Naive B cell (primary cell): ENCODE measurements around the gene CTNND2. TPM values are rescaled to one million over a fixed set of nuclear protein-coding genes. Genes with fewer than 3 reads are reported as not detected.
A peak's percentile ranks its signal among the peaks of the same experiment; 100 is the strongest.
"Not testable (repeated sequence)": the region's sequence is repeated elsewhere in the genome, so short reads cannot be mapped to it uniquely, and the experiment has no call there.

ENCODE experiments used
- ATAC-seq, 2 donors: fragments of 150-1000 bp; cut with Tn5 transposase; 2 replicates each; pipeline ENCODE4 v1.10.0; 2021; ENCODE audit warnings: low read depth in 2 of 2, mild to moderate bottlenecking in 2 of 2, moderate library complexity in 2 of 2
- DNase-seq: peaks from one replicate; pipeline ENCODE4 v3.0.0; 2022
- H3K27ac Mint-ChIP-seq, 6 donors: one replicate each; pipeline ENCODE4 v1.8.0; 2020 to 2022; ENCODE audit warnings: mild to moderate bottlenecking in 6 of 6, mixed read lengths in 6 of 6, moderate library complexity in 5 of 6, inconsistent platforms in 2 of 6
- H3K27me3 Mint-ChIP-seq, 3 donors: one replicate each; pipeline ENCODE4 v1.8.0; 2021 to 2022; ENCODE audit warnings: mixed read lengths in 3 of 3, mild to moderate bottlenecking in 1 of 3
- H3K36me3 Mint-ChIP-seq, 2 donors: one replicate each; pipeline ENCODE4 v1.8.0; 2020 to 2022; ENCODE audit warnings: mixed read lengths in 2 of 2, inconsistent platforms in 1 of 2, mild to moderate bottlenecking in 1 of 2
- H3K4me1 Mint-ChIP-seq, 3 donors: one replicate each; pipeline ENCODE4 v1.8.0; 2020 to 2022; ENCODE audit warnings: mixed read lengths in 3 of 3, inconsistent platforms in 1 of 3, mild to moderate bottlenecking in 1 of 3, moderate library complexity in 1 of 3
- H3K4me3 Mint-ChIP-seq, 8 donors: one replicate each; pipeline ENCODE4 v1.8.0; 2020 to 2022; ENCODE audit warnings: mild to moderate bottlenecking in 8 of 8, mixed read lengths in 8 of 8, moderate library complexity in 8 of 8, inconsistent platforms in 2 of 8
- H3K9me3 Mint-ChIP-seq, 7 donors: one replicate each; pipeline ENCODE4 v1.8.0; 2020 to 2022; ENCODE audit warnings: mixed read lengths in 7 of 7, mild to moderate bottlenecking in 5 of 7, inconsistent platforms in 2 of 7, moderate library complexity in 1 of 7
- polyA plus RNA-seq, 6 donors: library from polyadenylated mRNA; unstranded; fragments of 300-500 nt; fragmentation: Illumina TruSeq; gene quantifications; one replicate each; pipeline ENCODE4 v1.2.3, GENCODE V29; 2021; ENCODE audit warnings: low read depth in 6 of 6

CTNND2 gene
- polyA plus RNA-seq, 6 donors from 2014 or later: not detected

GRCh38 chr5:11672385-11673085 is 231.7 kb downstream of the CTNND2 start:
- Mint-ChIP-seq H3K36me3 (peaks cover 0 to 8% of the 10 kb centered on the region in 2 donors), H3K27ac (no peak overlapping the region)

GRCh38 chr5:11658376-11658775 is 245.9 kb downstream of the CTNND2 start:
- ATAC-seq: no peak
- H3K27me3 Mint-ChIP-seq: no peaks in the 10 kb centered on the region
- no peak overlapping the region for H3K4me3 Mint-ChIP-seq
- H3K36me3 Mint-ChIP-seq: no peaks in the 10 kb centered on the region
- peaks cover 0 to 6% (median 2%) of the 10 kb centered on the region in 7 donors for H3K9me3 Mint-ChIP-seq
- no peak for DNase-seq
- no peak overlapping the region for H3K27ac Mint-ChIP-seq
- no peaks in the 10 kb centered on the region for H3K4me1 Mint-ChIP-seq

More at GRCh38 chr5:11672385-11673085, 231.7 kb downstream of the CTNND2 start:
- Mint-ChIP-seq H3K27me3 (no peaks in the 10 kb centered on the region), H3K4me1 (no peaks in the 10 kb centered on the region), H3K4me3 (no peak overlapping the region), H3K9me3 (peaks cover 11 to 22% (median 16%) of the 10 kb centered on the region in 7 donors)
- ATAC-seq (no peak), DNase-seq (no peak)

- H3K27ac Mint-ChIP-seq: no peak overlapping the region
- no peaks in the 10 kb centered on the region for H3K27me3 Mint-ChIP-seq
- ATAC-seq: no peak
- DNase-seq: no peak
- H3K36me3 Mint-ChIP-seq: no peaks in the 10 kb centered on the region
- H3K9me3 Mint-ChIP-seq: peaks cover 0 to 6% (median 2%) of the 10 kb centered on the region in 7 donors
- H3K4me3 Mint-ChIP-seq: no peak overlapping the region
- H3K4me1 Mint-ChIP-seq: no peaks in the 10 kb centered on the region
Measured at GRCh38 chr5:11656916-11657315, 247.3 kb downstream of the CTNND2 start.

GRCh38 chr5:11655681-11656080 is 248.6 kb downstream of the CTNND2 start:
- Mint-ChIP-seq H3K4me3 (no peak overlapping the region), H3K4me1 (no peaks in the 10 kb centered on the region), H3K36me3 (no peaks in the 10 kb centered on the region), H3K27ac (no peak overlapping the region), H3K27me3 (no peaks in the 10 kb centered on the region), H3K9me3 (peaks cover 0 to 6% (median 3%) of the 10 kb centered on the region in 7 donors)
- DNase-seq (no peak), ATAC-seq (no peak)

- Mint-ChIP-seq H3K27ac (no peak overlapping the region), H3K27me3 (no peaks in the 10 kb centered on the region), H3K36me3 (no peaks in the 10 kb centered on the region), H3K4me3 (no peak overlapping the region), H3K4me1 (no peaks in the 10 kb centered on the region), H3K9me3 (peaks cover 0 to 15% (median 5%) of the 10 kb centered on the region in 7 donors)
- no peak for DNase-seq
- no peak for ATAC-seq
Measured at GRCh38 chr5:11650936-11651335, 253.3 kb downstream of the CTNND2 start.

GRCh38 chr5:11646141-11646540 is 258.1 kb downstream of the CTNND2 start:
- no peak overlapping the region for H3K4me3 Mint-ChIP-seq
- H3K4me1 Mint-ChIP-seq: no peaks in the 10 kb centered on the region
- DNase-seq: no peak
- peaks cover 0 to 10% (median 3%) of the 10 kb centered on the region in 7 donors for H3K9me3 Mint-ChIP-seq
- ATAC-seq: no peak
- no peaks in the 10 kb centered on the region for H3K36me3 Mint-ChIP-seq
- H3K27me3 Mint-ChIP-seq: no peaks in the 10 kb centered on the region
- H3K27ac Mint-ChIP-seq: no peak overlapping the region

DNA sequence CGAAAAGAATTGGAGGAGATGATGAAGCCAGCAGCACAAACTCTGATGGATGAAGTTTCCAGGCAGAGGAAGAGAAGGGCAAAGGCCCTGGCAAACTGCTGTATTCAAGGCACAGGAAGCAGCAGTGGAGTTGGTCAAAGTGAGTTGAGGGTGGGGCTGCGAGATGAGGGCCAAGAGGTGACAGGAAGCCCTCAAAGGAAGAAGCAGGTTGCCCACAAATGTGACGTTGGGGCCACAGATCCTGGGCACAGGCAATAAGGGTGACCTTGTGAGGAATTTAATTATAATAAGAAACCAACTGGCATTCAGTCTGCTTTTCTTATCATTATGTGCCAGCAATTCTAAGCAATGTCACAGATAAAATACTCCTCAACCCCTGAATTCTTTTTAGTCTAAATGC is 261.8 kb downstream of the CTNND2 start:
- ATAC-seq: no peak
- Mint-ChIP-seq H3K9me3 (peaks cover 0 to 2% (median 0%) of the 10 kb centered on the region in 7 donors), H3K27ac (no peak overlapping the region), H3K27me3 (no peaks in the 10 kb centered on the region), H3K4me1 (no peaks in the 10 kb centered on the region), H3K36me3 (no peaks in the 10 kb centered on the region), H3K4me3 (peak overlapping the region in 1 of 8 donors; percentile 23)
- no peak for DNase-seq

GRCh38 chr5:11640158-11640873 is 263.9 kb downstream of the CTNND2 start:
- no peaks in the 10 kb centered on the region for H3K36me3 Mint-ChIP-seq
- DNase-seq (no peak), ATAC-seq (no peak)
- no peak overlapping the region for H3K27ac Mint-ChIP-seq
- peaks cover 0 to 2% (median 0%) of the 10 kb centered on the region in 7 donors for H3K9me3 Mint-ChIP-seq
- H3K4me1 Mint-ChIP-seq: no peaks in the 10 kb centered on the region
- H3K27me3 Mint-ChIP-seq: no peaks in the 10 kb centered on the region
- no peak overlapping the region for H3K4me3 Mint-ChIP-seq

DNA sequence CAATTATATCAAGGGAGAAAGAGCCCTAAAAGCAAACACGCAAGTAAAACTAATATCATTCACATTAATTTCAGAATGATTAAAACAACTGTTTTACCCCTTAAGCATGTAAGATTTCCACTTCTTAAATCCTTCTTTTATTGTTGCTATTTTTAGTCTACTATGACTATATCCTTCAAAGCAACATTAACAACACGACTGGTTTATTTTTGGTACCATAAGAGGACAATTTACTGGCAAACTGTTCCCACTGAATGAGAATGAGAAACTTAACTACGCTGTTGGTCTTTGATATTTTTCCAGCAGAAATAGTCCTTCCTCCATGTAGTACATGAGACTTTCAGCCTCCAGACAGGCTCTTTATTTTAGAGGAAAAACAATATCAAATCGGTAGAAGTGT is 281.5 kb downstream of the CTNND2 start:
- Mint-ChIP-seq H3K4me3 (no peak overlapping the region), H3K27ac (no peak overlapping the region), H3K9me3 (peaks cover 0 to 6% (median 3%) of the 10 kb centered on the region in 7 donors), H3K4me1 (no peaks in the 10 kb centered on the region), H3K36me3 (no peaks in the 10 kb centered on the region), H3K27me3 (no peaks in the 10 kb centered on the region)
- no peak for ATAC-seq
- no peak for DNase-seq

DNA sequence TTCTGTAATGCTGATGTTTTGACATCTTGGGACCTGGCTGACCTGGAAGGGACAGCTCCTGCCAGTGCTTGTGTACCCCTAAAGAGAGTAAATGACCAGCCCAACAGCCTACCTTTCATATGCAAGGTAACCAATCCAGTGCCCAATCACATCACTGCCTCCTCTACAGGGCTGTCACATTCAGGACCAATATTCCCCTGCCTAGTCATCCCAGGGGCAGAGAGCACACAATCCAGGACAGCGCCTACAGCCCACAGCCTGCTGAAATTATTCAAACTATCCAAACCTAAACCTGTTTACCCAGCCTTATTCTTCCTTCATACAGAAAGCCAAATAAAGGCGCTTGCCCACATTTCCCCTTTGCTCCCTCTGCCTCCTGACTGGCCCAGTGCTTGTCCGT is 284.1 kb downstream of the CTNND2 start:
- Mint-ChIP-seq H3K27me3 (no peaks in the 10 kb centered on the region), H3K36me3 (no peaks in the 10 kb centered on the region), H3K4me3 (no peak overlapping the region), H3K9me3 (peaks cover 0 to 6% (median 3%) of the 10 kb centered on the region in 7 donors), H3K27ac (peak overlapping the region in 1 of 6 donors; percentile 62), H3K4me1 (no peaks in the 10 kb centered on the region)
- DNase-seq (no peak), ATAC-seq (no peak)

DNA sequence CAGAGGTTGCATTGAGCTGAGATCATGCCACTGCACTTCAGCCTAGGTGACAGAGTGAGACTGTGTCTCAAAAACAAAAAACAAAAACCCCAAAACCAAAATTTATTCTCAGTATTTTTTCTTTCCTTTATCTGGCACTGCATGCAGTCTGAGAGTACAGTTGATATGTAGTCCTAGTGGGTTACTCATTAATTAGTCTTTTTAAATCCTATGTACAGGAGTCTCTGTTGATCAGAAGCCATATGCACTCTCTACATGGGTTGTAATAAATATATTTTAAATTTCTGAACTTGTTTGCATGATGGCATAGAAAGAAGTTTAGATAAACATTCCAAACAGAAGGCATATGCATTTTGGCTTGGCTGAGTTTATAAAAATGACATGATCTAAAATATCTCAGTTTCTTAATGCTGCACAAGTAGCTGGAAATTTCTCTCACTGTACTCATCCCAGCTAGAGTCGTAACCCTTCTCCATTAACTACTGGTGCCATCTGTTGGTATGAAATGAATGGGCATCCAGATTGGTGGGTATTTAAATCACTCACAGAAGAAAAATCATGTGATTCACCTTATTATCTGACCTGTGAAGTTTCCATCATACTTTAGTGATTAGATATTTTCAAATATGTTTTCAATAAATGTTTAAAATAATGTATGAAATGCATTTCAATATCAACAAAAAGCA is 284.8 kb downstream of the CTNND2 start:
- Mint-ChIP-seq H3K4me3 (no peak overlapping the region), H3K9me3 (peaks cover 0 to 6% (median 3%) of the 10 kb centered on the region in 7 donors), H3K27me3 (no peaks in the 10 kb centered on the region), H3K27ac (no peak overlapping the region), H3K36me3 (no peaks in the 10 kb centered on the region), H3K4me1 (no peaks in the 10 kb centered on the region)
- DNase-seq (no peak), ATAC-seq (no peak)

- H3K4me1 Mint-ChIP-seq: no peaks in the 10 kb centered on the region
- H3K4me3 Mint-ChIP-seq: no peak overlapping the region
- ATAC-seq (no peak), DNase-seq (no peak)
- peaks cover 0 to 2% (median 0%) of the 10 kb centered on the region in 7 donors for H3K9me3 Mint-ChIP-seq
- H3K36me3 Mint-ChIP-seq: no peaks in the 10 kb centered on the region
- H3K27ac Mint-ChIP-seq: no peak overlapping the region
- no peaks in the 10 kb centered on the region for H3K27me3 Mint-ChIP-seq
Measured at GRCh38 chr5:11617080-11617479, 287.2 kb downstream of the CTNND2 start.

DNA sequence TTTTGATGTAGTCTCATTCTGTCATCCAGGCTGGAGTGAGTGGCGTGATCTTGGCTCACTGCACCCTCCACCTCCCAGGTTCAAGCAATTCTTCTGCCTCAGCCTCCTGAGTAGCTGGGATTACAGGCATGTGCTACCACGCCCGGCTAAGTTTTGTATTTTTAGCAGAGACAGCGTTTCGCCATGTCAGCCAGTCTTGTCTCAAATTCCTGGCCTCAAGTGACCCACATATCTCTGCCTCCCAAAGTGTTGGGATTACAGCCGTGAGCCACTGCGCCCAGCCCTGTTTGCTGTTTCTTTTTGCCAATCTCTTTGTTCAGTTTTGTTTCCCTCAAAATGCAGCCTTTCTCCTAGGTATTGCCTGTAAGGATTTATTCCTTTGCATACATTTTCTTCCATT is 287.6 kb downstream of the CTNND2 start:
- H3K27ac Mint-ChIP-seq, ATAC-seq, H3K36me3 Mint-ChIP-seq: not testable (repeated sequence)

DNA sequence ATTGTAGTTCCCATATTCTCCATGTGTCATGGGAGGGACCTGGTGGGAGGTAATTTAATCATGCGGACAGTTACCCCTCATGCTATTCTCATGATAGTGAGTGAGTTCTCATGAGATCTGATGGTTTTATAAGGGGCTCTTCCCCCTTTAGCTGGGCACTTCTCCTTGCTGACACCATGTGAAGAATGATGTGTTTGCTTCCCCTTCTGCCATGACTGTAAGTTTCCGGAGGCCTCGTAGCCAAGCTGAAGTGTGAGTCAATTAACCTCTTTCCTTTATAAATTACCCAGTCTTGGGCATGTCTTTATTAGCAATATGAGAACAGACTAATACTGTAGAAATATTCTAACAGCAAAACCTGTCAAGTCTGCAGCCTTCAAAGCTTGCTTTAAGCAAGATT is 293.2 kb downstream of the CTNND2 start:
- Mint-ChIP-seq H3K4me1 (no peaks in the 10 kb centered on the region), H3K27ac (no peak overlapping the region), H3K4me3 (no peak overlapping the region), H3K36me3 (no peaks in the 10 kb centered on the region), H3K27me3 (no peaks in the 10 kb centered on the region), H3K9me3 (peaks cover 0 to 5% (median 0%) of the 10 kb centered on the region in 7 donors)
- DNase-seq: no peak
- ATAC-seq: no peak

More for the DNA sequence above, 287.6 kb downstream of the CTNND2 start:
- DNase-seq, H3K9me3 Mint-ChIP-seq, H3K4me1 Mint-ChIP-seq, H3K4me3 Mint-ChIP-seq, H3K27me3 Mint-ChIP-seq: not testable (repeated sequence)
